ENCODE results near the gene DPP4. TPM values are rescaled to one million over a fixed set of nuclear protein-coding genes. Genes with fewer than 3 reads are reported as not detected.

The DPP4 gene
- total and polyA plus RNA-seq, 2 of the 13 experiments (the other 11 are each of a cell fraction or from before 2014, with no cell fraction given): 39.4 to 109 TPM

DNA sequence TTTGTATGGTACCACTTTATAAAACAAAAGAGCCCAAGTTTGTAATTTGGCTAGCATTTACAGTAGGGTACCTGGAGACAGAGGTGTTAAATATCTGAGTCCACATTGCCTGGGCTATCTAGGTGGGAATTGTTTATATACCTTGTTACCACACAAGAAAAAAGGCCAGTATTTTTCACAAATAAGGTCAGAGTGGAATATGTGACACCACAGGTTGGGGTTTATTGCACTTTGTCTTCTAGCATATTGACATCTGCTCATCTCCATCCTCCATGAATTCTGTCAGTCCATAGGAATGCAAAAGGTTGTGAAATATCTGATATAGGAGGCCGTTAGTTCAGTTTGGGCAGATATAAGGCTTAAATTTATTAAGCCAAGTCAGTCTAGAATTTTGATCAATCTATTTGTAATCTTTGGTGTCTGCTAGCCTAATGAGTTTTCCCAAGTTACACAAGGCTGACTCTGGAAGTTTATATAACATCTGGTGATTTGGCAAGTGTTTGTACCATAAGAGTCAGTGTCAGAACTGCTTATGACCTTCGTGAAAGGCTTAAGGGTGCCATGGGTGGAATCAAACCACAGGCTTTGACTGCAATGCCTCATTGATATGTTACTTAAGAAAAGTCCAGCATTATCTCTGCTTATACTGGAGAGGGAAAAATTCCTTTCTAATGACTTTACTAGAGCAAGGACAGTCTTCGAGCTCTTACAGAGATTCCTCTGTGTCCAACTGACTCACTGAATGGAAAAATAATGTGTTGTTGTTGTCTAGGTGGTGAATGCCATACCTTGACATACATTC is 11.3 kb upstream of the DPP4 start (continued):
- TF ChIP-seq, protein P1, sequence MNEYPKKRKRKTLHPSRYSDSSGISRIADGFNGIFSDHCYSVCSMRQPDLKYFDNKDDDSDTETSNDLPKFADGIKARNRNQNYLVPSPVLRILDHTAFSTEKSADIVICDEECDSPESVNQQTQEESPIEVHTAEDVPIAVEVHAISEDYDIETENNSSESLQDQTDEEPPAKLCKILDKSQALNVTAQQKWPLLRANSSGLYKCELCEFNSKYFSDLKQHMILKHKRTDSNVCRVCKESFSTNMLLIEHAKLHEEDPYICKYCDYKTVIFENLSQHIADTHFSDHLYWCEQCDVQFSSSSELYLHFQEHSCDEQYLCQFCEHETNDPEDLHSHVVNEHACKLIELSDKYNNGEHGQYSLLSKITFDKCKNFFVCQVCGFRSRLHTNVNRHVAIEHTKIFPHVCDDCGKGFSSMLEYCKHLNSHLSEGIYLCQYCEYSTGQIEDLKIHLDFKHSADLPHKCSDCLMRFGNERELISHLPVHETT (CRISPR knock-in tag; conservative IDR thresholded peaks at IDR 0.05): no peak
- TF ChIP-seq, protein P2, sequence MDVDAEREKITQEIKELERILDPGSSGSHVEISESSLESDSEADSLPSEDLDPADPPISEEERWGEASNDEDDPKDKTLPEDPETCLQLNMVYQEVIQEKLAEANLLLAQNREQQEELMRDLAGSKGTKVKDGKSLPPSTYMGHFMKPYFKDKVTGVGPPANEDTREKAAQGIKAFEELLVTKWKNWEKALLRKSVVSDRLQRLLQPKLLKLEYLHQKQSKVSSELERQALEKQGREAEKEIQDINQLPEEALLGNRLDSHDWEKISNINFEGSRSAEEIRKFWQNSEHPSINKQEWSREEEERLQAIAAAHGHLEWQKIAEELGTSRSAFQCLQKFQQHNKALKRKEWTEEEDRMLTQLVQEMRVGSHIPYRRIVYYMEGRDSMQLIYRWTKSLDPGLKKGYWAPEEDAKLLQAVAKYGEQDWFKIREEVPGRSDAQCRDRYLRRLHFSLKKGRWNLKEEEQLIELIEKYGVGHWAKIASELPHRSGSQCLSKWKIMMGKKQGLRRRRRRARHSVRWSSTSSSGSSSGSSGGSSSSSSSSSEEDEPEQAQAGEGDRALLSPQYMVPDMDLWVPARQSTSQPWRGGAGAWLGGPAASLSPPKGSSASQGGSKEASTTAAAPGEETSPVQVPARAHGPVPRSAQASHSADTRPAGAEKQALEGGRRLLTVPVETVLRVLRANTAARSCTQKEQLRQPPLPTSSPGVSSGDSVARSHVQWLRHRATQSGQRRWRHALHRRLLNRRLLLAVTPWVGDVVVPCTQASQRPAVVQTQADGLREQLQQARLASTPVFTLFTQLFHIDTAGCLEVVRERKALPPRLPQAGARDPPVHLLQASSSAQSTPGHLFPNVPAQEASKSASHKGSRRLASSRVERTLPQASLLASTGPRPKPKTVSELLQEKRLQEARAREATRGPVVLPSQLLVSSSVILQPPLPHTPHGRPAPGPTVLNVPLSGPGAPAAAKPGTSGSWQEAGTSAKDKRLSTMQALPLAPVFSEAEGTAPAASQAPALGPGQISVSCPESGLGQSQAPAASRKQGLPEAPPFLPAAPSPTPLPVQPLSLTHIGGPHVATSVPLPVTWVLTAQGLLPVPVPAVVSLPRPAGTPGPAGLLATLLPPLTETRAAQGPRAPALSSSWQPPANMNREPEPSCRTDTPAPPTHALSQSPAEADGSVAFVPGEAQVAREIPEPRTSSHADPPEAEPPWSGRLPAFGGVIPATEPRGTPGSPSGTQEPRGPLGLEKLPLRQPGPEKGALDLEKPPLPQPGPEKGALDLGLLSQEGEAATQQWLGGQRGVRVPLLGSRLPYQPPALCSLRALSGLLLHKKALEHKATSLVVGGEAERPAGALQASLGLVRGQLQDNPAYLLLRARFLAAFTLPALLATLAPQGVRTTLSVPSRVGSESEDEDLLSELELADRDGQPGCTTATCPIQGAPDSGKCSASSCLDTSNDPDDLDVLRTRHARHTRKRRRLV (CRISPR knock-in tag; IDR thresholded peaks at IDR 0.05): no peak
- TF ChIP-seq NR3C1 (CRISPR knock-in tag; IDR thresholded peaks at IDR 0.05): no peak
- no peak for TF ChIP-seq HNRNPLL (IDR thresholded peaks at IDR 0.05; ENCODE audit: low read depth, low read length, poor library complexity, severe bottlenecking)
- no peak for TF ChIP-seq ZSCAN9 (CRISPR knock-in tag; IDR thresholded peaks at IDR 0.05; ENCODE audit: borderline replicate concordance)
- TF ChIP-seq, protein P3, sequence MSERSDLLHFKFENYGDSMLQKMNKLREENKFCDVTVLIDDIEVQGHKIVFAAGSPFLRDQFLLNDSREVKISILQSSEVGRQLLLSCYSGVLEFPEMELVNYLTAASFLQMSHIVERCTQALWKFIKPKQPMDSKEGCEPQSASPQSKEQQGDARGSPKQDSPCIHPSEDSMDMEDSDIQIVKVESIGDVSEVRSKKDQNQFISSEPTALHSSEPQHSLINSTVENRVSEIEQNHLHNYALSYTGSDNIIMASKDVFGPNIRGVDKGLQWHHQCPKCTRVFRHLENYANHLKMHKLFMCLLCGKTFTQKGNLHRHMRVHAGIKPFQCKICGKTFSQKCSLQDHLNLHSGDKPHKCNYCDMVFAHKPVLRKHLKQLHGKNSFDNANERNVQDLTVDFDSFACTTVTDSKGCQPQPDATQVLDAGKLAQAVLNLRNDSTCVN (CRISPR knock-in tag; IDR thresholded peaks at IDR 0.05; ENCODE audit: borderline replicate concordance): no peak
- no peak for TF ChIP-seq ZNF296 (CRISPR knock-in tag; conservative IDR thresholded peaks at IDR 0.05)
- TF ChIP-seq, protein P4, sequence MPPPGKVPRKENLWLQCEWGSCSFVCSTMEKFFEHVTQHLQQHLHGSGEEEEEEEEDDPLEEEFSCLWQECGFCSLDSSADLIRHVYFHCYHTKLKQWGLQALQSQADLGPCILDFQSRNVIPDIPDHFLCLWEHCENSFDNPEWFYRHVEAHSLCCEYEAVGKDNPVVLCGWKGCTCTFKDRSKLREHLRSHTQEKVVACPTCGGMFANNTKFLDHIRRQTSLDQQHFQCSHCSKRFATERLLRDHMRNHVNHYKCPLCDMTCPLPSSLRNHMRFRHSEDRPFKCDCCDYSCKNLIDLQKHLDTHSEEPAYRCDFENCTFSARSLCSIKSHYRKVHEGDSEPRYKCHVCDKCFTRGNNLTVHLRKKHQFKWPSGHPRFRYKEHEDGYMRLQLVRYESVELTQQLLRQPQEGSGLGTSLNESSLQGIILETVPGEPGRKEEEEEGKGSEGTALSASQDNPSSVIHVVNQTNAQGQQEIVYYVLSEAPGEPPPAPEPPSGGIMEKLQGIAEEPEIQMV (CRISPR knock-in tag; IDR thresholded peaks at IDR 0.05; ENCODE audit: low read depth): no peak
- no peak for TF ChIP-seq ZNF329 (CRISPR knock-in tag; IDR thresholded peaks at IDR 0.05; ENCODE audit: low read depth)
- no peak for TF ChIP-seq IRX3 (CRISPR knock-in tag; IDR thresholded peaks at IDR 0.05; ENCODE audit: borderline replicate concordance, low read depth)
- TF ChIP-seq ZNF724P (CRISPR knock-in tag; IDR thresholded peaks at IDR 0.05; ENCODE audit: borderline replicate concordance): no peak
- no peak for TF ChIP-seq GABPA (IDR thresholded peaks at IDR 0.05; ENCODE audit: low read depth, low read length)
- no peak for TF ChIP-seq GABPA (CRISPR knock-in tag; IDR thresholded peaks at IDR 0.05; ENCODE audit: low read depth)
- TF ChIP-seq, protein P5, sequence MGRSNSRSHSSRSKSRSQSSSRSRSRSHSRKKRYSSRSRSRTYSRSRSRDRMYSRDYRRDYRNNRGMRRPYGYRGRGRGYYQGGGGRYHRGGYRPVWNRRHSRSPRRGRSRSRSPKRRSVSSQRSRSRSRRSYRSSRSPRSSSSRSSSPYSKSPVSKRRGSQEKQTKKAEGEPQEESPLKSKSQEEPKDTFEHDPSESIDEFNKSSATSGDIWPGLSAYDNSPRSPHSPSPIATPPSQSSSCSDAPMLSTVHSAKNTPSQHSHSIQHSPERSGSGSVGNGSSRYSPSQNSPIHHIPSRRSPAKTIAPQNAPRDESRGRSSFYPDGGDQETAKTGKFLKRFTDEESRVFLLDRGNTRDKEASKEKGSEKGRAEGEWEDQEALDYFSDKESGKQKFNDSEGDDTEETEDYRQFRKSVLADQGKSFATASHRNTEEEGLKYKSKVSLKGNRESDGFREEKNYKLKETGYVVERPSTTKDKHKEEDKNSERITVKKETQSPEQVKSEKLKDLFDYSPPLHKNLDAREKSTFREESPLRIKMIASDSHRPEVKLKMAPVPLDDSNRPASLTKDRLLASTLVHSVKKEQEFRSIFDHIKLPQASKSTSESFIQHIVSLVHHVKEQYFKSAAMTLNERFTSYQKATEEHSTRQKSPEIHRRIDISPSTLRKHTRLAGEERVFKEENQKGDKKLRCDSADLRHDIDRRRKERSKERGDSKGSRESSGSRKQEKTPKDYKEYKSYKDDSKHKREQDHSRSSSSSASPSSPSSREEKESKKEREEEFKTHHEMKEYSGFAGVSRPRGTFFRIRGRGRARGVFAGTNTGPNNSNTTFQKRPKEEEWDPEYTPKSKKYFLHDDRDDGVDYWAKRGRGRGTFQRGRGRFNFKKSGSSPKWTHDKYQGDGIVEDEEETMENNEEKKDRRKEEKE (IDR thresholded peaks at IDR 0.05): no peak
- TF ChIP-seq, protein P6, sequence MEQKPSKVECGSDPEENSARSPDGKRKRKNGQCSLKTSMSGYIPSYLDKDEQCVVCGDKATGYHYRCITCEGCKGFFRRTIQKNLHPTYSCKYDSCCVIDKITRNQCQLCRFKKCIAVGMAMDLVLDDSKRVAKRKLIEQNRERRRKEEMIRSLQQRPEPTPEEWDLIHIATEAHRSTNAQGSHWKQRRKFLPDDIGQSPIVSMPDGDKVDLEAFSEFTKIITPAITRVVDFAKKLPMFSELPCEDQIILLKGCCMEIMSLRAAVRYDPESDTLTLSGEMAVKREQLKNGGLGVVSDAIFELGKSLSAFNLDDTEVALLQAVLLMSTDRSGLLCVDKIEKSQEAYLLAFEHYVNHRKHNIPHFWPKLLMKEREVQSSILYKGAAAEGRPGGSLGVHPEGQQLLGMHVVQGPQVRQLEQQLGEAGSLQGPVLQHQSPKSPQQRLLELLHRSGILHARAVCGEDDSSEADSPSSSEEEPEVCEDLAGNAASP (CRISPR knock-in tag; IDR thresholded peaks at IDR 0.05; ENCODE audit: borderline replicate concordance): no peak
